WI38 (cell line): ENCODE results near the gene WASF2.

ENCODE experiments used
- H3K4me3 ChIP-seq: 2 replicates; pipeline ENCODE4 v1.5.1; 2011; ENCODE audit warnings: low read depth, mild to moderate bottlenecking, control low read depth, low read length
- CTCF ChIP-seq: IDR thresholded peaks from 2 replicates; pipeline ENCODE4 v1.5.1; 2012; ENCODE audit warnings: low read depth, mild to moderate bottlenecking, control low read depth, low read length

The WASF2 gene

GRCh38 chr1:27519331-27520258 is 29.6 kb upstream of the WASF2 start:
- no peak for TF ChIP-seq CTCF
- H3K4me3 ChIP-seq = no peak overlapping the region

- no peak for TF ChIP-seq CTCF
- H3K4me3 ChIP-seq = no peak overlapping the region
Observed at GRCh38 chr1:27518808-27519207, 28.8 kb upstream of the WASF2 start.

- no peak overlapping the region for H3K4me3 ChIP-seq
- no peak for TF ChIP-seq CTCF
Observed at GRCh38 chr1:27517907-27518718, 28.1 kb upstream of the WASF2 start.

- no peak overlapping the region for H3K4me3 ChIP-seq
- TF ChIP-seq CTCF = no peak
Observed at GRCh38 chr1:27517301-27517700, 27.3 kb upstream of the WASF2 start.

GRCh38 chr1:27515626-27516025 is 25.7 kb upstream of the WASF2 start:
- H3K4me3 ChIP-seq = no peak overlapping the region
- no peak for TF ChIP-seq CTCF

- TF ChIP-seq CTCF = no peak
- no peak overlapping the region for H3K4me3 ChIP-seq
Observed at GRCh38 chr1:27513958-27514357, 24.0 kb upstream of the WASF2 start.

GRCh38 chr1:27513528-27513927 is 23.6 kb upstream of the WASF2 start:
- no peak overlapping the region for H3K4me3 ChIP-seq
- TF ChIP-seq CTCF = no peak
